Measurements from ENCODE around the gene GNAI1. TPM values are rescaled to one million over a fixed set of nuclear protein-coding genes. Genes with fewer than 3 reads are reported as not detected.
A peak's percentile ranks its signal among the peaks of the same experiment; 100 is the strongest.

Gene GNAI1
- total RNA-seq, 1 experiment from 2014 or later: 39.4 TPM

- Histone ChIP-seq H3K27ac (no peak overlapping the region), H3K36me3 (peaks cover 8% of the 10 kb centered on the region; the same call in 1 of the 2 replicates), H3K4me1 (no peaks in the 10 kb centered on the region; the same call in 1 of the 2 replicates), H3K9me3 (replicated peaks) (no peaks in the 10 kb centered on the region; the same call in 1 of the 2 replicates), H3K27me3 (no peaks in the 10 kb centered on the region), H3K4me3 (no peak overlapping the region)
- no peak for DNase-seq
Measured at GRCh38 chr7:80189638-80190037, 55.0 kb downstream of the GNAI1 start.

- Histone ChIP-seq H3K9me3 (replicated peaks) (0 out of 2 replicates have a peak, but pooled peaks cover 3% of the 10 kb centered on the region), H3K4me3 (no peak overlapping the region), H3K4me1 (no peaks in the 10 kb centered on the region), H3K27me3 (no peaks in the 10 kb centered on the region), H3K36me3 (peaks cover 17% of the 10 kb centered on the region), H3K27ac (no peak overlapping the region)
- DNase-seq: no peak
Measured at GRCh38 chr7:80197627-80198026, 63.0 kb downstream of the GNAI1 start.

GRCh38 chr7:80199051-80199450 lies 64.4 kb downstream of the GNAI1 start:
- no peak for DNase-seq
- H3K36me3 ChIP-seq: peaks cover 25% of the 10 kb centered on the region
- H3K9me3 ChIP-seq (replicated peaks): 0 out of 2 replicates have a peak, but pooled peaks cover 3% of the 10 kb centered on the region
- H3K4me3 ChIP-seq: no peak overlapping the region
- H3K4me1 ChIP-seq: no peaks in the 10 kb centered on the region
- H3K27me3 ChIP-seq: no peaks in the 10 kb centered on the region
- no peak overlapping the region for H3K27ac ChIP-seq

- DNase-seq: no peak
- H3K36me3 ChIP-seq: peaks cover 28% of the 10 kb centered on the region
- no peaks in the 10 kb centered on the region for H3K27me3 ChIP-seq
- H3K27ac ChIP-seq: no peak overlapping the region
- peaks cover 19% of the 10 kb centered on the region for H3K4me1 ChIP-seq
- no peak overlapping the region for H3K4me3 ChIP-seq
- H3K9me3 ChIP-seq (replicated peaks): no peaks in the 10 kb centered on the region
Measured at GRCh38 chr7:80204454-80204853, 69.8 kb downstream of the GNAI1 start.

- H3K27me3 ChIP-seq: no peaks in the 10 kb centered on the region
- no peaks in the 10 kb centered on the region for H3K9me3 ChIP-seq (replicated peaks)
- H3K4me3 ChIP-seq: no peak overlapping the region
- no peak overlapping the region for H3K27ac ChIP-seq
- peaks cover 24% of the 10 kb centered on the region for H3K4me1 ChIP-seq
- H3K36me3 ChIP-seq: peaks cover 26% of the 10 kb centered on the region
- DNase-seq: no peak
Measured at GRCh38 chr7:80204919-80205318, 70.3 kb downstream of the GNAI1 start.

- Histone ChIP-seq H3K27ac (no peak overlapping the region), H3K27me3 (no peaks in the 10 kb centered on the region), H3K9me3 (replicated peaks) (no peaks in the 10 kb centered on the region), H3K4me3 (no peak overlapping the region), H3K4me1 (peaks cover 34% of the 10 kb centered on the region), H3K36me3 (peaks cover 18% of the 10 kb centered on the region)
- DNase-seq: no peak
Measured at GRCh38 chr7:80206763-80207162, 72.1 kb downstream of the GNAI1 start.

GRCh38 chr7:80207501-80207900 lies 72.9 kb downstream of the GNAI1 start:
- no peaks in the 10 kb centered on the region for H3K9me3 ChIP-seq (replicated peaks)
- peaks cover 26% of the 10 kb centered on the region for H3K36me3 ChIP-seq
- peaks cover 34% of the 10 kb centered on the region for H3K4me1 ChIP-seq
- no peak overlapping the region for H3K4me3 ChIP-seq
- no peaks in the 10 kb centered on the region for H3K27me3 ChIP-seq
- no peak overlapping the region for H3K27ac ChIP-seq
- no peak for DNase-seq

- Histone ChIP-seq H3K4me3 (no peak overlapping the region), H3K9me3 (replicated peaks) (no peaks in the 10 kb centered on the region), H3K27me3 (no peaks in the 10 kb centered on the region), H3K27ac (peak overlapping the region; percentile 58), H3K4me1 (peaks cover 34% of the 10 kb centered on the region), H3K36me3 (peaks cover 30% of the 10 kb centered on the region)
- peak in 1 of 2 experiments; percentile 6 for DNase-seq
Measured at GRCh38 chr7:80208700-80209099, 74.1 kb downstream of the GNAI1 start.

GRCh38 chr7:80210400-80210799 lies 75.8 kb downstream of the GNAI1 start:
- Histone ChIP-seq H3K27me3 (no peaks in the 10 kb centered on the region), H3K4me3 (no peak overlapping the region), H3K27ac (peak overlapping the region; percentile 58), H3K9me3 (replicated peaks) (no peaks in the 10 kb centered on the region), H3K4me1 (peaks cover 34% of the 10 kb centered on the region), H3K36me3 (peaks cover 26% of the 10 kb centered on the region)
- peak; percentile 34 to 63 for DNase-seq

- no peak for DNase-seq
- peaks cover 22% of the 10 kb centered on the region for H3K4me1 ChIP-seq
- H3K4me3 ChIP-seq: no peak overlapping the region
- H3K36me3 ChIP-seq: peaks cover 35% of the 10 kb centered on the region
- no peaks in the 10 kb centered on the region for H3K9me3 ChIP-seq (replicated peaks)
- H3K27ac ChIP-seq: no peak overlapping the region
- no peaks in the 10 kb centered on the region for H3K27me3 ChIP-seq
Measured at GRCh38 chr7:80213814-80214213, 79.2 kb downstream of the GNAI1 start.

GRCh38 chr7:80215734-80216133 lies 81.1 kb downstream of the GNAI1 start:
- peaks cover 35% of the 10 kb centered on the region for H3K36me3 ChIP-seq
- no peak for DNase-seq
- no peak overlapping the region for H3K4me3 ChIP-seq

GRCh38 chr7:80216996-80217842 lies 82.6 kb downstream of the GNAI1 start:
- no peak overlapping the region for H3K27ac ChIP-seq
- no peak for DNase-seq
- no peak overlapping the region for H3K4me3 ChIP-seq
- no peaks in the 10 kb centered on the region for H3K27me3 ChIP-seq
- no peaks in the 10 kb centered on the region for H3K9me3 ChIP-seq (replicated peaks)
- H3K36me3 ChIP-seq: peaks cover 30% of the 10 kb centered on the region
- H3K4me1 ChIP-seq: no peaks in the 10 kb centered on the region

More at GRCh38 chr7:80215734-80216133, 81.1 kb downstream of the GNAI1 start:
- Histone ChIP-seq H3K27ac (no peak overlapping the region), H3K4me1 (peaks cover 4% of the 10 kb centered on the region; the same call in 1 of the 2 replicates), H3K27me3 (no peaks in the 10 kb centered on the region), H3K9me3 (replicated peaks) (no peaks in the 10 kb centered on the region)

GRCh38 chr7:80218723-80219122 lies 84.1 kb downstream of the GNAI1 start:
- Histone ChIP-seq H3K4me3 (no peak overlapping the region), H3K27ac (no peak overlapping the region), H3K9me3 (replicated peaks) (no peaks in the 10 kb centered on the region), H3K36me3 (peaks cover 19% of the 10 kb centered on the region), H3K27me3 (no peaks in the 10 kb centered on the region), H3K4me1 (no peaks in the 10 kb centered on the region)
- DNase-seq: no peak

GRCh38 chr7:80220022-80220634 lies 85.5 kb downstream of the GNAI1 start:
- Histone ChIP-seq H3K27me3 (no peaks in the 10 kb centered on the region), H3K27ac (no peak overlapping the region), H3K4me3 (no peak overlapping the region), H3K9me3 (replicated peaks) (no peaks in the 10 kb centered on the region), H3K4me1 (no peaks in the 10 kb centered on the region; the same call in 1 of the 2 replicates), H3K36me3 (peaks cover 11% of the 10 kb centered on the region; the same call in 1 of the 2 replicates)
- DNase-seq: no peak

GRCh38 chr7:80224415-80224814 lies 89.8 kb downstream of the GNAI1 start:
- no peak overlapping the region for H3K27ac ChIP-seq
- no peaks in the 10 kb centered on the region for H3K27me3 ChIP-seq
- H3K4me3 ChIP-seq: no peak overlapping the region
- H3K36me3 ChIP-seq: no peaks in the 10 kb centered on the region
- H3K4me1 ChIP-seq: no peaks in the 10 kb centered on the region; the same call in 1 of the 2 replicates
- no peaks in the 10 kb centered on the region for H3K9me3 ChIP-seq (replicated peaks)
- DNase-seq: no peak
